GM19099 (cell line): ENCODE data around the gene ITPRIPL2.

Experiments used
- POLR2A ChIP-seq: IDR thresholded peaks from 3 replicates; pipeline ENCODE4 v1.6.1; 2011; ENCODE audit warnings: low read depth; ENCODE audit not compliant: insufficient read length; ENCODE audit errors: extremely low read depth

Gene ITPRIPL2

DNA sequence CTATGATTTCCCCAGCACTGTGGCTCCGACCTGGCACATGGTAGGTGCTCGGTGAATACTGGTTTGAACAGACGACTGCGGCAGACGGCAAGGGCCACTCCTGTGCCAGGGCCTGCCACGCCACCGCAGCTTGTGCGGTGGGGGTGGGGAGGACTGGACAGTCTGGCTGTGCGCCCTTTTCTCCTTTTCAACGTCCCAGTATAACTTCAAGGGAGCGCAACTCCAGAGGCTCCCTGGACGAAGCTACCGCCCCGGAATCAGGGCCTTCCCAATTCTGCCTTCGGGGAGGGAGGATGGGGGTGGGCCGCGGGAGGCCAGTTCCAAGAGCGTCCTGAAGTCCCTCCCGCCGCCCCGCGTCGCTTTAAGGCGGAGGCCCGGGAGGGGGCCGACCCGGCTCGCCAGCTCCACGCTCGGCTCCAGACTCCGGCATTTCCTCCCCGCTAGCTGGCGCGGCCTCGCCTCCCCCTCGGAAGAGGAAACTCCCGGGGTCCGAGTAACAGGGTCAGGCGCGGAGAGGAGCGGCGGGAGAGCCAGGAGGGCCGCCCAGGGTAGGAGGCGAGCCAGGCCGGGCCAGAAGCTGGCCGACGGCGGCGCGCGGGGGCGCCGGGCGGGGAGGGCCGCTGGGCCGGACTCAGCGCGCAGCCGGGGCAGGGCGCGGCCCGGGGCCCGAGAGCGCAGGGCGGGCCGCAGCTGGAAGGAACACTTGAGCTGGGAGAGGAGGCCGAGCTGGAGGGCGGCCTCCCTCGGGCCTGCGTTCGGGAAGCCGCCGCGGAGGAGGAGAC lies at the start of gene ITPRIPL2:
Gene ITPRIPL2, plus strand, starts transcription at position 388 of the 782 bp plus-strand sequence. CDS start 498 bp downstream, outside the sequence.
- peak; percentile 51 for TF ChIP-seq POLR2A

DNA sequence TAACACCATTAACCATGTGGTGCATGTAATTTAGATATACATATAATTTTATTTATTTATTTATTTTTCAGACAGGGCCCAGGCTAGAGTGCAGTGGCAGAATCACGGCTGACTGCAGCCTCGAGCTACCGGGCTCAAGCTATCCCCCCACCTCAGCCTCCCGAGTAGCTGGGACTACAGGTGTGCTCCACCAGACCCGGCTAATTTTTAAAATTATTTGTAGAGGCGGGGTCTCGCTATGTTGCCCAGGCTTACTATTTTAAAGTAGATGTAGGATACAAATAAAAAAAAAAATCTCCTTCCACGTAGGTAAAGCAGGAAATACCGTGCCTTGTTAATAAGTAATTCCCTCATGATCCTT lies 46.8 kb upstream of the ITPRIPL2 start:
- TF ChIP-seq POLR2A, result no peak

DNA sequence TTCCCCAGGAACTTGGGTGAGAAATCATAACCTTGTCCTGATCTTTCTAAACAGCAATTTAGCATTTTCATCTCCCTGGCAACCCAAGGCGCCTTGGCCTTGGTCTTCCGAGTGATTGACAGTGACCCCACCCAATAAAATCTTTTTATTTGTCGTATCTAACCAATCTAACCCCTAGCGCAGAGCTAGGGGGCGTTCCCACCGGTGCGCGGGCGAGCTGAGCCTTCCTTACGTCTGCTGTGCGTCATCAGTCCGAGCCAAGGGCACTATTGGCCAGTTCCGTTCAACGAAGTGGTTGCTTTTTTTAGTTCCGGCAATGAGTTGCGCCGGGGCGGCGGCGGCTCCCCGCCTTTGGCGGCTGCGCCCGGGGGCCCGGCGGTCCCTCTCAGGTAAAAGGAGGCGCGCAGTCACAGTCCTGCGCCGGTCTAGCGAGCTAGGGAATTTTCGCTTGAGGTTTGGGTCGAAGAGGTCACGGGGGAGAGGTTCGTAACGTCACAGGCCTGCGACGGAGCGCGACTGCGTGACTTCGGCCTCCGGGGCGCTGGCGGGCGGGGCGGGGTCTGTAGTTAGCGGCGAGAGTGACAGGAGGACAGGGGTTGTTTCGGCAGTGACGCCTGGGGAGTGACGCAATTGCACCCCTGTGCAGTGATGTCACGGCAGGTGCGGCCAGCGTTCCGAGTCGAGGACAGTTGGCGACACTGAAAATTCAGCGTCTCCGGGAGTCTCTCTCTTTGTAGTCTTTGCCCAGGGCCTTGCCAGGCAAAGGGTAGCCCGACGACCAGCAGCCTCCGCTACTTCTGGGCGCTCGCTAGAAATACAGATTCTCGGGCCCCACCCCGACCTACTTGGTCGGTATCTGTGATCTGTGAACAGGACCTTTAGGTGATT lies 46.2 kb upstream of the ITPRIPL2 start, which contains the start of gene COQ7:
Gene COQ7, plus strand, starts transcription at position 266 of the 888 bp plus-strand sequence. Its CDS starts 51 bp downstream, at position 317.
- TF ChIP-seq POLR2A, result peak; percentile 59

DNA sequence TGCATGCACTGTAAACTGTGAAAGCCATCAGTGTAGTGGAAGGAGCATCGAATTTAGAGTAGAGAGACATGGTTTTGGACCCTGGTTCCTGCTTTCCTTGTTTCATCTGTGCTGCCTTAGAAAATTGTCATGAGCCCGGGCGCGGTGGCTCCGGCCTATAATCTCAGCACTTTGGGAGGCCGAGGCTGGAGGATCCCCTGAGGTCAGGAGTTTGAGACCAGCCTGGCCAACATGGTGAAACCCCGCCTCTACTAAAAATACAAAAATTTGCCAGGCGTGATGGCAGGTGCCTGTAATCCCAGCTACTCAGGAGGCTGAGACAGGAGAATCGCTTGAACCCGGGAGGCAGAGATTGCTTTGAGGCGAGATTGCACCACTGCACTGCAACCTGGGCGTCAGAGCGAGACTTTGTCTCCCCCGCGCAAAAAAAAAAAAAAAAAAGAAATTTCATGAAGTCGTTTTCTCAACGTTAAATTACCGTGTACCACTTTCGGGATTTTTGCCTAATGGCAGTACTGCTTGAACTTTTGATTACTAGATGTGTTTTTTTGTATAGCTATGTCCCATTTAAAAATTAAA lies 45.4 kb upstream of the ITPRIPL2 start:
- TF ChIP-seq POLR2A, result no peak

DNA sequence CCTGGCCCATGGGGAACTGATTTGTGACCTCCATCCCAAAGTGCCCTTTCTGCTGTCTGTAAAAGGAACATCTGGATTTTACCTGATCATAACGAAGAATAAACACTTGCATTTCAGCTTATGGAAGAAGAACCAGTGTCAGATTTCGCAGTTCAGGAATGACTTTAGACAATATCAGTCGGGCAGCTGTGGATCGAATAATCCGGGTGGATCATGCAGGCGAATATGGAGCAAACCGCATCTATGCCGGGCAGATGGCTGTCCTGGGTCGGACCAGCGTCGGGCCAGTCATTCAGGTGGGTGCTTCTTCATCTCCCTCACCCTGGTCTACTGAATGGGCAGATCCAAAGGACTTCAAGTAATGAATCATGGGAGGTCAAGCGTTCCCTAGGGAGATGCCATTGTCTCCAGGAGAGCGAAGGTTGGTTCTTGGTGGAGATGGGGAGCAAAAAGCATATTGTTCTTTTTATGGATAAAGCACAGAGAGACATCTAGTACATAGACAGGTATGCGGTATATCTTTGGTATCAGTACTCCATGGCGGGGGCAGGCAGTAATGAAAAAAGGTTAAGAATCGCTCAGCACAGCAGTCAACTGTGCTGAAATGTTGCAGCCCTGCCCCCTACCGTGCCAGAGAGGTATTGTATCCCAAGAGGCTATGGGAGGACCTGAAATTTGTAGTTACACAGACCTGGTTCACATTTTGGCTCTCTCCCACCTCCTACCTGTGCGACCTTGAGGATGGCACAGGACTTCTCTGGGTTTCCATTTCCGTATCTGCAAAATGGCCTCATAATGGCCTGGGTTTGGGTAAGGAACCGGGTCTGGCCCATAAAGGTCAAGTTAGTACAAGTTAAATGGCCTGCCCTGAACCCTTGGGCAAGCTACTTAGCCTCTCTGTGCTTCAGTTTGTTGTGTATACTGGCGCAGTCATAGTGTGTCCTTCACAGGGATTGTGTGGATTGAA lies 41.7 kb upstream of the ITPRIPL2 start:
- no peak for TF ChIP-seq POLR2A

DNA sequence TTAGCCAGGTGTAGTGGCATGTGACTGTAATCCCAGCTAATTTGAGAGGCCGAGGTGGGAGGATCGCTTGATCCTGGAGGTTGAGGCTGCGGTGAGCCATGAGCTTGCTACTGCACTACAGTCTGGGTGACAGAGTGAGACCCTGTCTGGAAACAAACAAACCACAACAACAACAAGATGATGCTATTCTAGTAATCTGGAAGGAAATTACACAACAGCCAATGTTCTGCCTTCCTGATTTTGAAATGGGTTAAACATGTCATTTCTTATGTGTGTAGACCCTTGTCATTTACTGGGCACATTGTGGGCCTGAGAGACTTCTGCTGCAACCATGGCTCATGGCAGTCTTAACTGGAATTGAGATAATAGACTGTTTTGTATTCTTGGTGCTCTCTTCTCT lies 40.4 kb upstream of the ITPRIPL2 start:
- TF ChIP-seq POLR2A, result no peak

DNA sequence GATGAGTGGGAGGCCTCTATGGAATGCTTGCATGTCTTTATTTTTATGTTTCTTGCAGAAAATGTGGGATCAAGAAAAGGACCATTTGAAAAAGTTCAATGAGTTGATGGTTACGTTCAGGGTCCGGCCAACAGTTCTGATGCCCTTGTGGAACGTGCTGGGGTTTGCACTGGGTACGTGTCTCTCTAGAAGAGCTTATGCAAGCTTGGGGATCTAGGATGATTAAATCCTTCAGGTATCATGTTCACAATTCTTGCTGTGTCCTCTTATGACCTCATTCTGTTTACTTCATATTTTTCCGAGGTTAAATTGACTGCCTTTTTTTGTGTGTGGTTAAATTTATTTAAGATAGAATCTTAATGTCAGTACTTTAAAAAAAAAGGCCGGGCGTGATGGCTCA lies 39.9 kb upstream of the ITPRIPL2 start:
- no peak for TF ChIP-seq POLR2A

DNA sequence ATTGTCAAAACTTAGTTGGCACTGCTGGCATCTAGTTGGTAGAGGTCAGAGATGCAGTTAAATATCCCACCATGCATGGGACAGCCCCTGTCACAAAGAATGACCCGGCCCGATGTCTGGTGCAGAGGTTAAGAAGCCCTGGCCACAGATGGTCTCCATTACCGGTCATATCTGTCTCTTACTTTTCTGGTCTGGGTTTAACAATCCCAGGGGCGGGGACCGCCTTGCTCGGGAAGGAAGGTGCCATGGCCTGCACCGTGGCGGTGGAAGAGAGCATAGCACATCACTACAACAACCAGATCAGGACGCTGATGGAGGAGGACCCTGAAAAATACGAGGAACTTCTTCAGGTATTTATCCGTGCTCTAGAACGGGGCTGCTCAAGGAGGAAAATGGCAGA lies 38.3 kb upstream of the ITPRIPL2 start:
- TF ChIP-seq POLR2A, result no peak

DNA sequence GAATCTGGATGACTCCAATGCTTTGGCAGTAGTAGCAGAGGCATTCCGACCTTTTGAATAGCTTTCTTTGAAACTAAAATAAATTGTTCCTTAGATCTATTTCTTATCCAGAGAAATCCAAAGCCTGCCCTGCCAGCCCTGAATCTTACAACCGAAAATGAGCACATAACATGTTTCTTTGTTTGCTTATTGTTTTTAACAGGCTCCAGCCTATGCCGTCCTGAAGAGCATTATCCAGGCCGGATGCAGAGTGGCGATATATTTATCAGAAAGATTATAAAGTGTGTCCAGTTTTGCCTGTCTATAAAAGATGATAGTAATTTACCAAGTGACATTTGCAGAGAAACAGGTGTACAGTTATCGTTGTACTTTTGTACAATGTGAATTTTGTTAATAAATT lies 35.9 kb upstream of the ITPRIPL2 start:
- no peak for TF ChIP-seq POLR2A

DNA sequence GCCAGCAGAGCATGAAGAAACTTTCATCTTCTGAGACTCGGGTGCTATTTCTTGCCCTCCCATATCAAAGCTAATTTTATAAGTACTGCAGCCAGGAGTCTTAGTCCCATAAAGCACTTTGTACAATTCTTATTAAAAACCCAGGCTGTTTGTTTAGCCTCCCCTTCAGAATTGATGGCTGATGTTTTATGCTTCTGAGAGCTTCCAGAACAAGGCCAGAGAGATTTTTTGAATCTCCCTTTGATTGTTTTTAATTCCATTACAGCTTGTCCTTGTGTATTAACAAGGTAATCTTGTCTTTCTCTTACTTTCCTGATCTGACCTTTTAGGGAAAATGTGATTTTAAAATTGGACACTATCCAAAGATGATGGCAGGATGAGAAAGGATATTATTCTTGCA lies 30.1 kb upstream of the ITPRIPL2 start:
- TF ChIP-seq POLR2A, result no peak

DNA sequence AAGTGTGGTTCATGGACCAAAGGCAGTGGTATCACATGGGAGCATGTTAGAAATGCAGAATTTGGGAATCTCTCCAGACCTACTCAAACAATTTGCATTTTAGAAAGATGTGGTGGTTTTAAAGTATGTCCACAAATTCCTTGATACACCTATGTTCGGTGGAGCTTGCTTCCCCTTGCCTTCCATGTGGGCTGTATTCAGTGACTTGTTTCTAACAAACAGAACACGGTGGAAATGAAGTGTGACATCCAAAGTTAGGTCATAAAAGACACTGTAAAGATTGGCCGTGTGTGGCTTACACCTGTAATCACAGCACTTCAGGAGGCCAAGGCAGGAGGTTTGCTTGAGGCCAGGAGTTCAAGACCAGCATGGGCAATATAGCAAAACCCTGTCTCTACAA lies 29.6 kb upstream of the ITPRIPL2 start:
- no peak for TF ChIP-seq POLR2A

DNA sequence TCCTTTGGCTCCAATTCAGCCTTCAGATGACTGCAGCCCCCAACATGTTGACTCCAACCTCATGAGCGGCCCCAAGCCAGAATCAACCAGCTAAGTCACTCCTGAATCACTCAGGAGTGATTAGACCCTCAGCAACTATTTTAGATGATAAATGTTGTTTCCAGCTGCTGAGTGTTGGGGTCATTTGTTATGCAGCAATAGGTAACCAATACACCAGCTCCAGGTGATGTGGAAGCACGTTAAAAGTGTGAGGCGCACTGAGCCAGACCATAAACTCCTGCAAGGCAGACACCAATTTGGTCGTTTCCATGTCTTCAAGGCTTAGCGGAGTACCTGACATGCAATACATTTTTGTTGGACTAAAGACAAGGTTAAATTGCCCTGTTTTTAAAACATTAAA lies 28.9 kb upstream of the ITPRIPL2 start:
- TF ChIP-seq POLR2A, result no peak

DNA sequence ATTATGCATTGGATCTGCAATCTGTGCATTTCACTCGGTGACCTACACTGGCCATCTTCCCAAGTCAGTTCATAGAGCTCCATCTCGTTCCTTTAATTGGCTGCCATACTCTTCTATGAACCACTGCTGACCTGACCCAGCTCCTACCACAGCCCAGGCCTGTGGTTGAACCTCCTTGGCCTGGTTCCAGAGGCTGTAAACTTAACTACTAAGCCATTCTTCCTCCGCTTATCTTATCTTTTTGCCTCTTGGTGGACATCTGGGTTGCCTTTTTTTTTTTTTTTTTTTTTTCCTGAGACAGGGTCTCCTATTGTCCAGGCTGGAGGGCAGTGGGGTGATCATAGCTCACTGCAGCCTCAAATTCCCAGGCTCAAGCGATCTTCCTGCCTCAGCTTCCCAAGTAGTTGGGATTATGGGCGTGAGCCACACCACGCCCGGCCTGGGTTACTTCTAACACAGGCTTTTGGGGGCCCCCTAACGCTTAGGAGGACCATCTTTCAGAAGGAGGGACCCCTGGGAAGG lies 28.0 kb upstream of the ITPRIPL2 start:
- no peak for TF ChIP-seq POLR2A
